ENCODE measurements around the gene ACTL6A.

Gene ACTL6A

DNA sequence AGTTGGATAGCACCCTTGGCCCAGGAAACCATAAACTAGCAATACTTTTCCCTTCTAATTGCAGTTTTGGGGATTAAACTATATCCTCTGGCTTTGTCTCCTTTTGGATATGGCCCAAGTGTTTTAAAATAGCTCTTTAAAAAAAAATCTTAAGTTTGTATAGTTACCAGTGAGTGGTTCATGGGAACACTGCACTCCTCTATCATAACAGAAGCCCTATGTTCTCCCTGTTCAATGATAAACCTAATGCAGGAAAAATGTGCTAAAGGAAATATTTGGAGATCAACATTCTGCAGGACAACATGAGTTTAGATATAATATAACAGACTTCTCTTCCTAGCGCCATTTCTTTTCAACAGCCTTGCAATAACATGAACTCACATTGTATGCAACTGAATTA, 28.6 kb downstream of the ACTL6A start:
- DNase-seq, result no peak

DNA sequence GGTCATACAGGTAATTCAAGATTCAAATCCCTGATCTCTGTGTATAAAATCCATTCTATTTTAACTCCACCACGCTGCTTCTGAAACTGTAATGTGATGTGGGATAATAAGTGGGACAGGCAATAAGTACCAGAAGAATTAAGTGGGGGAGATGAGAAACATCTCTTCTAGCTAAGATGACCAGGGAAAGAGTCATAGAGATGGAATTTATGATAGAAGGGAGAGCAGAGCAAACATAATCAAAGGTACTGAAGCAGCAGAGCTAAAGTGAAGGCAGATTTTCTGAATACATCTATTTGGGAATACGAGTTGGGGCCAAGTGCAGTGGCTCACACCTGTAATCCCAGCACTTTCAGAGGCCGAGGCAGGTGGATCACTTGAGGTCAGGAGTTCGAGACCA, 36.8 kb downstream of the ACTL6A start:
- no peak for DNase-seq

DNA sequence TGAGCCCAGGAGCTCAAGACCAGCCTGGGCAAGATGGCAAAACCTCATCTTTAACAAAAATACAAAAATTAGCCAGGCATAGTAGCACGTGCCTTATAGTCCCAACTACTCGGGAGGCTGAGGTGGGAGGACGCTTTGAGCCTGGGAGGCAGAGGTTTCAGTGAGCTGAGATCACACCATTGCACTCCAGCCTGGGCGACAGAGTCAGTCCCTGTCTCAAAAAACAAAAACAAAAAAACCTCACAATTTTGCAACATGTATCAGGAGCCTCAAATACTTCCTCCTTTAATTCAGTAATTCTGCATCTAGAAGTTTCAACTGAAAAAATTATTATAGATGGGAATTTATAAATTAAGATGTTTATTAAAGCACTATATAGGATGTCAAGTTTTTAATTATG, 40.6 kb downstream of the ACTL6A start:
- DNase-seq, result no peak

DNA sequence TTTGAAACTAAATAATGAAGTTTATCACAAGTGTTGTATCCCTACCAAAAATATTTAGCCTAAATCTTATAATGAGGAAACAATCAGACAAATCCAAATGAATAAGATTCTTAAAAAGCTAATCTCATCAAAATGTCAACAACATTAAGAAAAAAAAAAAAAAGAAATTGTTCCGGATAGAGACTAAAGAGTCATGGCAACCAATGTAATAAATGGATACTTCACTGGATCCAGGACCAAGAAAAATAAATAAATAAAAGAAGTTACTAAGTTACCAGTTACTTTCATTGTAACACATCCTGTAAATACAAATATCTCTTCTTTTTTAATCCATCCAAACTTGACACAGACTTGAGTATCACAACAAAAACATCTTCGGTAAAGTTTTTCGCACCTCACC, 41.1 kb downstream of the ACTL6A start:
- DNase-seq, result no peak

DNA sequence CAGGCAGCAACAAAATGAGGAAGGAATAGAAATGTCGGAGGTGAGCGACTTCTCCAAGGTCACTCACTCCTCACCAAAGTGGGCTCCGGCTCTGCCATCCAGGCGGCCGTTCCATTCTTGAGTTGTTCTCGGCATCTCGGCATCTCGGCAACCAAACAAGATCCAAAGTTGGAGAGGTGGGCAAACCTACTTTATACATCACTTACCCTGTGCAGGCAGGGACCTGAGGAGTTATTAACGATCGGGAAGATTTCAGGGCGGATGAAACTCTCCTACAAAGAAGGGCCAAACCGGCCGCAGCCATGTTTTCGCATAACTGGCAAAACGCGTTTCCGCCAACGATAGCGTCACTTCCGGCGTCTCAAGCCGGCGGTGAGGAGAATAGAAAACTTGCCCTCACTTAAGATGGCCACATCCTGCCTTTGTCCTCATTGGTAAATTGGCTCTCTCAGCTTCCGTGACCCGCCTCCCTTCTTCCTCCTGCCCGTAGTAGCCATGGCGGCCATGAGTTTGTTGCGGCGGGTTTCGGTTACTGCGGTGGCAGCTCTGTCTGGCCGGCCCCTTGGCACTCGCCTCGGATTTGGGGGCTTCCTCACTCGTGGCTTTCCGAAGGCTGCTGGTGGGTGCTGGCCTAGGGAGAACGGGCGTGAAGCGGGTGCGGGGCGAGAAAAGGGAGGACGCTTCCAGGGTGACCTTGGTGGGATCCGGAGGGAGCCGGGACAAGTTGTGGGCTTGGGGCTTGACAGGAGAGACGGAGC, 41.8 kb downstream of the ACTL6A start, which contains the start of the genes MRPL47 and NDUFB5:
TSS of gene MRPL47 (minus strand) at position 318 of the 758 bp plus-strand sequence. CDS start at position 304, 14 bp downstream.
TSS of gene NDUFB5 (plus strand) at position 474 of the 758 bp plus-strand sequence. CDS start at position 496, 22 bp downstream.
- DNase-seq, result peak; percentile 87 to 91

DNA sequence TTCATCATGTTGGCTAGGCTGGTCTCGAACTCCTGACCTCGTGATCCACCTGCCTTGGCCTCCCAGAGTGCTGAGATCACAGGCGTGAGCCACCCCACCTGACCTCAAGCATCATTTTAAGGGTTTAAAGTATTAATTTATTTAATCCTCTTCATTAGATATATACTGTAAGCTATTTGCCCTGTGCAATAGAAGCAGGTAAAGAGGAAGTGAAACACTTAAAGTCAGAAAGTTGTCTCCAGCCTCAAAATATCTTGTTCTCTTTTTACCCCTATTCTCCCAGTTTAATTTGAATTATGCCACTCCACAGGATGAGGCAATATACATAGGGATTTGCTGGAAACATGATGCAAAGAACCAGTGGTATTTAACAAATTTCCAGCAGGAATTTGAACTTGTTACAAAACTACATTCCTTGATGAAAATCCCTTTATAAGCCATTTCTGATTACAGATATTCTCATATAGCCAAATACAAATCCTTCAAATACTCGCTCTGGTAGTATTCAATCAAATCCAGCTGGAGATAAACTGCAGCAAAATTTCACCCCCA, 43.9 kb downstream of the ACTL6A start:
- no peak for DNase-seq

DNA sequence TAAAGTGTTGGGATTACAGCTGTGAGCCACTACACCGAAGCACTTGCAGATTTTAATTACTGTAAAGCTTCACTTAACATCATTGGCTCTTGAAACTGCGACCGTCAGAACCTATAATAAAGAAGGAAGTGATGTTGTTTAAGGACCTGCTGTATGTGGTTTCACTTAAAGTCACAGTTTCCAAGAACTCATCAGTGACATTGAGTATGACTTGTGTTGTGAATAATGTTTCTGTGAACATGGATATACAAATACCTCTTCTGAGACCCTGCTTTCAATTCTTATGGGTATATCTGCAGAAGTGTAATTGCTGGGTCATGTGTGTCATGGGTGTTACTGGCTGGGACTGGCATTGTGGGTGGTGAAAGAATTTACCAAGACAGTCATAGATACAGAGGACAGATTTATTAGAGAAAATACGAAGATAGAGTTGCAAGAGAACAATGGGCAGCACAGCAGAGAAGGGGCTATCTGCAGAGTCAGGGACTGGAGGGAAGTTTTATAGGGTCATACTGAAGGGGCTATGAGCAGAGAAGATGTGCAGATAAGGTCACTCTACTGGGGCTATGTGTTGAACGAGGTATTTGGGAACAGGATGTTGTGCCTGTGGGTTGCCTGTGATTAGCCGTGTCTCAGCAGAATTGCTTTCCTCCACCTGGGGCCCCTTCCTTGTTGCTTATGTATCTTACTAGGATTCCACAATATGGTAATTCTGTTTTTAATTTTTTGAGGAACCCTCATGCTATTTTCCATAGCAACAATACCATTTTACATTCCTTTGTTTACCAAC, 46.4 kb downstream of the ACTL6A start:
- DNase-seq, result peak in 1 of 2 donors; percentile 3

DNA sequence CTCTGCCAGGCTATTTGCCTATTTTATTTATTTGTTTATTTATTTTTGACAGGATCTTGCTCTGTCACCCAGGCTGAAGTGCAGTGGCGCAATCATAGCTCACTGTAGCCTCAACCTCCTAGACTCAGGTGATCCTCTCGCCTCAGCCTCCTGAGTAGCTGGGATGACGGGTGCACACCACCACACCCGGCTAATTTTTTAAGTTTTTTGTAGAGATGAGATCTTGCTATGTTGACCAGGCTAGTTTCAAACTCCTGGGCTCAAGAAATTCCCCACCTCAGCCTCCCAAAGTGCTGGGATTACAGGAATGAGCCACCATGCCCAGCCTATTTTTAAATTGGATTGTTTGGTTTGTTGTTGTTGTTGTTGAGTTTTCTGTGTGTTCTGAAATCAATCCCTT, 47.3 kb downstream of the ACTL6A start:
- DNase-seq, result no peak

DNA sequence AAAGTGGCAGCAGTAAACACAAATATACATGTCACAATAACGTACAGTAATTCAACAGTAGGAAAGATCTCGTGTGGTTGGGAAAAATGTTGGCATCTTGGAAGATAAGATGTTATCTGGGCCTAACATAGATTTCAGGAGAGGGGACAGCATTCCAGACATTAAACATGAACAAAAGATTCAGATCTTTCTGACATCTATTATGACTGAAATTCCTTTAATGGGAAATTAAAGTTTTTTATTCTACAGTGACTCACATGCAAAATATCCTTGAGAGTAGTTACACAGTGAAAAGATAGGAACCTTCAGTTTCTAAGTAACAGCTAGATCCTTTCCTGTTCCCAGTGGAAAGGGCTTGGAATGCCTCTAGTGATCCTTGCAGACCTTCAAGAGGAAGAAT, 51.1 kb downstream of the ACTL6A start:
- no peak for DNase-seq

DNA sequence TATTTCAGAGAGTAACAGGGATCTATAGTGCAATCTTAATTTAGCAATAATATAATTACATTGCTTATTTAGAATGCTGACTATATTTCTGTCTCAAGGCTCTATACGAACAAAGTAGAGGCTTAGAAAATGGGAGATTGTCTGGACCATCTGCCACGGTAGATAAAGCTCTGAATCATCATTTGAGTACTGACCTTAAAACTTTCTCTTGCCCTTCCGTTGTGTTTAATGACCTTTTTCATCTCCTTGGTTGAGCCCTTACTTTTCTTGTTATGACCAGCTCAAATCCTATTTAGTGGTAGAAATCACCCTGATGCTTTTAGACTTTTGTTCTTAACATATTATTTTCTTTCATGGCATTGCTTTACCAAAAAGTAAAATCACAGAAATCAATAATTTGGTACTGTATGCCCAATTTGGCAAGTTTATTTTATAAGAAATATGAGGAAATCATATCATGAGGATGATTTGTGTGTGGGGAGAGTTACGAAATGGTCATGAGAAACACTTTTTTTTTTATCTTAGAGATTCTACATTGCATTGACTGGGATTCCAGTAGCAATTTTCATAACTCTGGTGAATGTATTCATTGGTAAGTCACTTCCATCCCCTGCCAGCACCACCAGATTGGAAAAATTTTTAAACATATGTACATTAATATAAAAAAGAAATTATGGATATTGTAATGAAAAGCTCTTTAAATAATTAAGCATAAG, 52.9 kb downstream of the ACTL6A start:
- DNase-seq, result no peak

DNA sequence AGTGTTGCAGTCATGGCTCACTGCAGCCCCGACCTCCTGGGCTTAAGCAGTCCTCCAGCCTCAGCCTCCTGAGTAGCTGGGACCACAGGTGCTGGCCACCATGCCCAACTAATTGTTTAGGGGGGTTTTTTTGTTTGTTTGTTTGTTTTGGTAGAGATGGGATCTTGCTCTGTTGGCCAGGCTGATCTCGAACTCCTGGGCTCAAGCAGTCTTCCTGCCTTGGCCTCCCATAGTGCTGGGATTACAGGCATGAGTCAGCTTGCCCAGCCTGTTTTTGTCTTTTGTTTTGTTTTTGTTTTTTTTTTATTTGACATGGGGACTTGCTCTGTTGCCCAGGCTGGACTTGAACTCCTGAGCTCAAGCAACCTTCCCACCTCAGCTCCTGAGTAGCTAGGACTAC, 59.3 kb downstream of the ACTL6A start:
- no peak for DNase-seq

DNA sequence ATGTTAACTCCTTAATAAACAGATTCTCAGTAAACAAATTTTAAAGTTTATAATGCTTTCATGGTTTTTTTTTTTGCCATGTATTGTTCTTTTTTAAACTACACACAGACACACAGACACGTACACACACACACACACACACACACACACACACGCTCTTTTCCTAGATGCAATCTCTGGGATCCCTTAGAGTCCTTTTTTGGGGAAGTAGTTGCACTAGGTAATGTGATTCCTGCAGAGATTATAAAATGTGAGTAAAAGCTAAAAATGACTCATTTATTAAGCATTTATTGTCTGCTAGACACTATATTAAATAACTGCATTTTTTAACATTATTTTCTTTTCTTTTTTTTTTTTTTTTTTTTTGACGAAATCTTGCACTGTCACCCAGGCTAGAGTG, 61.7 kb downstream of the ACTL6A start:
- DNase-seq, result no peak

DNA sequence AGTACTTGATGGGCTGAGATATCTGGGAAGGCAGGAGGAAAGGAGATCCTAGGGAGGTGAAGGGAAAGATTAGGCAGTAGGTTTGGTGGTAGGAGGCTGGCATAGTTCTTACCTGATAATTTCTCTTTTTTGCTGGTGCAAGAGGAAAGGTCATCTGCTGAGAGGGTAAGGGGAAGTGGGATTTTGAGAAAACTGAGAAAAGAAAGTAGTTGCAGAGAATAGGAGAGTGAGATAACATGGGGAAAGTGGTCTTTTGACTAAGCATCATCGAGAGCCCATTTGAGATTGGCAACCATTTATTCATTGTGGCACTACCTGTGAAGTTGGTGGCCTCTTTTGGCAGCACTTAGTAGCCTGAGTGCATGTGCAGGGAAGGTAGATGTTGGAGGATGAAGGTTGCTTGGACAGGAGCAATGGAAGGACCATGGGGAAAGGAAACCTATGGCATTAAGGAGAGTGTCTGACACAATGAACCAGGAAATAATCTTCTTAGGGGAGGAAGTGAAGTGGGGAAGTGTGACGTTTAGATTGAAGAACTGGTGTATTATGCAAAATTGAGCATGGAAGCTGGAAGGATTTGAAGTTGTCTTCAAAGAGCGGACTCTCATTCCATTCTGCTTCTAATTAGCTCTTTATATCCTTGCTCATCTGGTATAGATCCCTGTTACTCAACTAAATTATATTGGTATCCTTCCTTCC, 68.2 kb downstream of the ACTL6A start:
- DNase-seq, result no peak
